Measurements from ENCODE around the gene VWA2.

Gene VWA2

GRCh38 chr10:114242235-114242634, 3.2 kb downstream of the VWA2 start:
- TF ChIP-seq TAF1 (IDR thresholded peaks at IDR 0.05; ENCODE audit: low read depth) (no peak), TEAD4 (IDR thresholded peaks at IDR 0.05) (no peak), USF1 (IDR thresholded peaks at IDR 0.05) (no peak), FOXM1 (IDR thresholded peaks at IDR 0.05; ENCODE audit: borderline replicate concordance, low read depth) (no peak), TCF12 (IDR thresholded peaks at IDR 0.05; ENCODE audit: low read depth) (no peak), NFIC (IDR thresholded peaks at IDR 0.05) (no peak), RAD21 (IDR thresholded peaks at IDR 0.05; ENCODE audit: low read depth) (no peak), EGR1 (IDR thresholded peaks at IDR 0.05) (no peak), REST (IDR thresholded peaks at IDR 0.05; ENCODE audit: low read depth) (no peak), ZBTB7A (IDR thresholded peaks at IDR 0.05; ENCODE audit: low read depth) (no peak), YY1 (IDR thresholded peaks at IDR 0.05; ENCODE audit: low read depth) (no peak), MAX (IDR thresholded peaks at IDR 0.05) (no peak), CEBPB (IDR thresholded peaks at IDR 0.05) (no peak), EP300 (IDR thresholded peaks at IDR 0.05; ENCODE audit: borderline replicate concordance) (no peak), CREB1 (IDR thresholded peaks at IDR 0.05; ENCODE audit: low read depth) (no peak)

GRCh38 chr10:114243661-114244060, 4.6 kb downstream of the VWA2 start:
- TF ChIP-seq CREB1 (IDR thresholded peaks at IDR 0.05; ENCODE audit: low read depth): no peak

- no peak for TF ChIP-seq FOXM1 (IDR thresholded peaks at IDR 0.05; ENCODE audit: borderline replicate concordance, low read depth)
- TF ChIP-seq MAX (IDR thresholded peaks at IDR 0.05): no peak
- no peak for TF ChIP-seq ZBTB7A (IDR thresholded peaks at IDR 0.05; ENCODE audit: low read depth)
- TF ChIP-seq NFIC (IDR thresholded peaks at IDR 0.05): no peak
- no peak for TF ChIP-seq CREB1 (IDR thresholded peaks at IDR 0.05; ENCODE audit: low read depth)
- TF ChIP-seq TCF12 (IDR thresholded peaks at IDR 0.05; ENCODE audit: low read depth): no peak
- no peak for TF ChIP-seq CEBPB (IDR thresholded peaks at IDR 0.05)
- no peak for TF ChIP-seq RAD21 (IDR thresholded peaks at IDR 0.05; ENCODE audit: low read depth)
- no peak for TF ChIP-seq USF1 (IDR thresholded peaks at IDR 0.05)
- no peak for TF ChIP-seq EP300 (IDR thresholded peaks at IDR 0.05; ENCODE audit: borderline replicate concordance)
- TF ChIP-seq REST (IDR thresholded peaks at IDR 0.05; ENCODE audit: low read depth): no peak
These were observed 5.1 kb downstream of the VWA2 start for GRCh38 chr10:114244126-114244525.

GRCh38 chr10:114245121-114245791, 6.2 kb downstream of the VWA2 start:
- no peak for TF ChIP-seq NFIC (IDR thresholded peaks at IDR 0.05)
- TF ChIP-seq CREB1 (IDR thresholded peaks at IDR 0.05; ENCODE audit: low read depth): no peak
- TF ChIP-seq REST (IDR thresholded peaks at IDR 0.05; ENCODE audit: low read depth): no peak
- no peak for TF ChIP-seq FOXM1 (IDR thresholded peaks at IDR 0.05; ENCODE audit: borderline replicate concordance, low read depth)
- TF ChIP-seq RAD21 (IDR thresholded peaks at IDR 0.05; ENCODE audit: low read depth): no peak
- TF ChIP-seq ZBTB7A (IDR thresholded peaks at IDR 0.05; ENCODE audit: low read depth): no peak
- TF ChIP-seq EGR1 (IDR thresholded peaks at IDR 0.05): no peak
- TF ChIP-seq CEBPB (IDR thresholded peaks at IDR 0.05): no peak
- TF ChIP-seq YY1 (IDR thresholded peaks at IDR 0.05; ENCODE audit: low read depth): no peak
- TF ChIP-seq EP300 (IDR thresholded peaks at IDR 0.05; ENCODE audit: borderline replicate concordance): no peak
- no peak for TF ChIP-seq TCF12 (IDR thresholded peaks at IDR 0.05; ENCODE audit: low read depth)

Data from Ishikawa (cell line).